Measurements from ENCODE around the gene ITGB7.

Gene ITGB7

DNA sequence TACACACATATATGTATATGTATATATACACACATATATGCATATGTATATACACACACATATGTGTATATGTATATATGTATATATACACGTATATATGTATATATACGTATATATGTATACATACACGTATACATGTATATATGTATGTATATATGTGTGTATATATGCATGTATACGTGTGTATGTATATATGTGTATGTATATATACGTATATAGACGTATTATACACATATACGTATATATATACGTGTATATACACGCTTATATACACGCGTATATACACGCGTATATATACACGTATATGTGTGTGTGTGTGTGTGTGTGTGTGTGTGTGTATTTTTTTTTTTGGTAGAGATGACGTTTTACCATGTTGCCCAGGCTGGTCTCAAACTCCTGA is 59.4 kb downstream of the ITGB7 start:
- Histone ChIP-seq H3K9ac (ENCODE audit: low read depth in 1 of 2, low read length in 2 of 2) (no peak overlapping the region), H3K27ac (ENCODE audit: low read depth, low read length) (no peak overlapping the region), H3K27me3 (ENCODE audit: control insufficient read depth in 1 of 2, insufficient read depth in 2 of 2, low read length in 2 of 2) (no peaks in the 10 kb centered on the region), H3K4me1 (ENCODE audit: control insufficient read depth in 1 of 2, insufficient read depth in 2 of 2, low read length in 2 of 2) (no peaks in the 10 kb centered on the region), H3K9me3 (ENCODE audit: control insufficient read depth in 1 of 2, low read length in 2 of 2) (no peaks in the 10 kb centered on the region), H3K36me3 (ENCODE audit: control insufficient read depth in 1 of 2, insufficient read depth in 2 of 2, low read length in 2 of 2) (no peaks in the 10 kb centered on the region), H3K4me3 (ENCODE audit: low read depth in 1 of 2, low read length in 2 of 2) (no peak overlapping the region)

DNA sequence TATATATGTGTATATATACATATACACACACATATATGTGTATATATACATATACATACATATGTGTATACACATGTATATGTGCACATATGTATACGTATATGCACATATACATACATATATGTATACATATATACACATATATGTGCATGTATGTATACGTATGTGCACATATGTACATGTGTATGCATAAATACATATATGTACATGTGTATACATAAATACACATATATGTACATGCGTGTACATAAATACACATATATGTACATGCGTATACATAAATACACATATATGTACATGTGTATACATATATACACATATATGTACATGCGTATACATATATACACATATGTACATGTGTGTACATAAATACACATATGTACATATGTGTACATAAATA is 59.9 kb downstream of the ITGB7 start:
- no peak overlapping the region for H3K4me3 ChIP-seq (ENCODE audit: low read depth in 1 of 2, low read length in 2 of 2)
- no peaks in the 10 kb centered on the region for H3K9me3 ChIP-seq (ENCODE audit: control insufficient read depth in 1 of 2, low read length in 2 of 2)
- no peaks in the 10 kb centered on the region for H3K36me3 ChIP-seq (ENCODE audit: control insufficient read depth in 1 of 2, insufficient read depth in 2 of 2, low read length in 2 of 2)
- no peaks in the 10 kb centered on the region for H3K27me3 ChIP-seq (ENCODE audit: control insufficient read depth in 1 of 2, insufficient read depth in 2 of 2, low read length in 2 of 2)
- no peak overlapping the region for H3K9ac ChIP-seq (ENCODE audit: low read depth in 1 of 2, low read length in 2 of 2)
- H3K4me1 ChIP-seq (ENCODE audit: control insufficient read depth in 1 of 2, insufficient read depth in 2 of 2, low read length in 2 of 2) = no peaks in the 10 kb centered on the region
- no peak overlapping the region for H3K27ac ChIP-seq (ENCODE audit: low read depth, low read length)

DNA sequence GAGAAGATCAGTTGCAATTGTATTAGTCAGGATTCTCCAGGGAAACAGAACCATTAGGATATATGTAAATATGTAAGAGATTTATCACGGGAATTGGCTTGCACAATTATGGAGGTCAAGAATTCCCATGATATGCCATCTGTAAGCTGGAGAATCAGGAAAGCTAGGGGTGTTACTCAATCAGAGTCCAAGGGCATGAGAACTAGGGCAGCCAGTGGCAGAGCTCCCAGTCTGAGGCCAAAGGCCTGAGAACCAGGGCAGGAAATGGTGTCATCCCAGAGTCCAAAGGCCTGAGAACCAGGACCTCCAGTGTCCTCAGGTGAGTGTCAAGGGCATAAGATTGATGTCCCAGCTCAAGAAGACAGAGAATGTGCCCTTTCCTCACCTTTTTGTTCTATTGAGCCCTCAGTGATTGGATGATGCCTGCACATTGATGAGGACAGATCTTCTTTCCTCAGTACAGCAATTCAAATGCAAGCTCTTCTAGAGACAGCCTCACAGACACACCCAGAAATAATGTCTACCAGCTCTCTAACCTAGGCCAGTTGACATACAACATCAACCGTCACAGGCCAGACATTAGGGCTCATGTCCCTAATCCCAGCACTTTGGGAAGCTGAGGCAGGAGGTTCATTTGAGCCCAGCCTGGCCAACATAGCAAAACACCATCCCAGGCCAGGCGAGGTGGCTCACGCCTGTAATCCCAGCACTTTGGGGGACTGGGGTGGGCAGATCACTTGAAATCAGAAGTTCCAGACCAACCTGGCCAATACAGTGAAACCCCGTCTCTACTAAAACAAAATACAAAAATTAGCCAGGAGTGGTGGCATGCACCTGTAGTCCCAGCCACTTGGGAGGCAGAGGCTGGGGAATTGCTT is 61.4 kb downstream of the ITGB7 start:
- no peak overlapping the region for H3K4me3 ChIP-seq (ENCODE audit: low read depth in 1 of 2, low read length in 2 of 2)
- no peaks in the 10 kb centered on the region for H3K27me3 ChIP-seq (ENCODE audit: control insufficient read depth in 1 of 2, insufficient read depth in 2 of 2, low read length in 2 of 2)
- no peaks in the 10 kb centered on the region for H3K9me3 ChIP-seq (ENCODE audit: control insufficient read depth in 1 of 2, low read length in 2 of 2)
- no peaks in the 10 kb centered on the region for H3K36me3 ChIP-seq (ENCODE audit: control insufficient read depth in 1 of 2, insufficient read depth in 2 of 2, low read length in 2 of 2)
- H3K27ac ChIP-seq (ENCODE audit: low read depth, low read length) = no peak overlapping the region
- no peaks in the 10 kb centered on the region for H3K4me1 ChIP-seq (ENCODE audit: control insufficient read depth in 1 of 2, insufficient read depth in 2 of 2, low read length in 2 of 2)
- no peak overlapping the region for H3K9ac ChIP-seq (ENCODE audit: low read depth in 1 of 2, low read length in 2 of 2)

DNA sequence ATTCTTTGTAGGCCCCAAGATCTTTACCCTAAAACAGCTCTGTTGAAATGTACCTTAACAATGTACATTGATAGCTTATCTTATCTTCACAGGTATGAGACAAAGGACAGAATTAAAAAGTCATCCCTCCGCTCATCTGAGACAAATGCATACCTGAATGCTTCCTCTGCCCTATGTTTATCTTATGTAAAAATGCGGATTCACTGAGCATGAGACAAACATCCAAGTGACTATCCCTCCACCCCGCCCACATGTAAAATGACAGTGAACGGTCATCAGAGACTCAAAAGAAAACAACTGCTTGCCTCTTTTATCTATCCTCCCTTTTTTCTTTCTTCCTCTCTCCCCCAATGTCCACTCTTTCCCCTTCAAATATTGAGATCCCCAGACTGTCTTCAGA is 63.7 kb downstream of the ITGB7 start:
- Histone ChIP-seq H3K9ac (ENCODE audit: low read depth in 1 of 2, low read length in 2 of 2) (no peak overlapping the region), H3K4me3 (ENCODE audit: low read depth in 1 of 2, low read length in 2 of 2) (no peak overlapping the region), H3K36me3 (ENCODE audit: control insufficient read depth in 1 of 2, insufficient read depth in 2 of 2, low read length in 2 of 2) (no peaks in the 10 kb centered on the region), H3K4me1 (ENCODE audit: control insufficient read depth in 1 of 2, insufficient read depth in 2 of 2, low read length in 2 of 2) (no peaks in the 10 kb centered on the region), H3K27me3 (ENCODE audit: control insufficient read depth in 1 of 2, insufficient read depth in 2 of 2, low read length in 2 of 2) (no peaks in the 10 kb centered on the region), H3K9me3 (ENCODE audit: control insufficient read depth in 1 of 2, low read length in 2 of 2) (no peaks in the 10 kb centered on the region), H3K27ac (ENCODE audit: low read depth, low read length) (no peak overlapping the region)
